WI38 (cell line): Measurements from ENCODE around the gene BTBD6.
"Not testable (repeated sequence)": the region's sequence is repeated elsewhere in the genome, so short reads cannot be mapped to it uniquely, and the experiment has no call there.

Experiments used
- H3K4me3 ChIP-seq: 2 replicates; pipeline ENCODE4 v1.5.1; 2011; ENCODE audit warnings: low read depth, mild to moderate bottlenecking, control low read depth, low read length
- TF ChIP-seq, protein P1 (sequence below): IDR thresholded peaks from 2 replicates; pipeline ENCODE4 v1.5.1; 2012; ENCODE audit warnings: low read depth, mild to moderate bottlenecking, control low read depth, low read length

Gene BTBD6

DNA sequence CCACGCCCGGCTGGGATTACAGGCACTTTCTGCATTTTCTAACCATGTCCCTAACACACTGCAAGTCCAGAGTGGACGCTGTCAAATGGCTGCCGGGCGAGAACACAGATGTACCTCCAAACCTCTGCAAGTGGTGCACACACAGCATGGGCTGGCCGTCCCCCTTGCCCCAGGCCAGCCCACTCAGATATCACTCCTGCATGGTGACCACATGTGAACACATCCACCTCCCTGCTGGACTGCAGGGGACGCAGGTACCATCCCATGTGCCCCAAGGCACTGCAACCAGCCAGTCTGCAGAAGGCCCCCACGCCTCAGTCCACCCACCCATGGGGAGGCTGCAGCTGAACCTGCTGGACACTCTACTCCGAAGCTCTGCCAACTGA, 38.4 kb downstream of the BTBD6 start:
- TF ChIP-seq, protein P1, sequence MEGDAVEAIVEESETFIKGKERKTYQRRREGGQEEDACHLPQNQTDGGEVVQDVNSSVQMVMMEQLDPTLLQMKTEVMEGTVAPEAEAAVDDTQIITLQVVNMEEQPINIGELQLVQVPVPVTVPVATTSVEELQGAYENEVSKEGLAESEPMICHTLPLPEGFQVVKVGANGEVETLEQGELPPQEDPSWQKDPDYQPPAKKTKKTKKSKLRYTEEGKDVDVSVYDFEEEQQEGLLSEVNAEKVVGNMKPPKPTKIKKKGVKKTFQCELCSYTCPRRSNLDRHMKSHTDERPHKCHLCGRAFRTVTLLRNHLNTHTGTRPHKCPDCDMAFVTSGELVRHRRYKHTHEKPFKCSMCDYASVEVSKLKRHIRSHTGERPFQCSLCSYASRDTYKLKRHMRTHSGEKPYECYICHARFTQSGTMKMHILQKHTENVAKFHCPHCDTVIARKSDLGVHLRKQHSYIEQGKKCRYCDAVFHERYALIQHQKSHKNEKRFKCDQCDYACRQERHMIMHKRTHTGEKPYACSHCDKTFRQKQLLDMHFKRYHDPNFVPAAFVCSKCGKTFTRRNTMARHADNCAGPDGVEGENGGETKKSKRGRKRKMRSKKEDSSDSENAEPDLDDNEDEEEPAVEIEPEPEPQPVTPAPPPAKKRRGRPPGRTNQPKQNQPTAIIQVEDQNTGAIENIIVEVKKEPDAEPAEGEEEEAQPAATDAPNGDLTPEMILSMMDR = no peak
- no peak overlapping the region for H3K4me3 ChIP-seq

DNA sequence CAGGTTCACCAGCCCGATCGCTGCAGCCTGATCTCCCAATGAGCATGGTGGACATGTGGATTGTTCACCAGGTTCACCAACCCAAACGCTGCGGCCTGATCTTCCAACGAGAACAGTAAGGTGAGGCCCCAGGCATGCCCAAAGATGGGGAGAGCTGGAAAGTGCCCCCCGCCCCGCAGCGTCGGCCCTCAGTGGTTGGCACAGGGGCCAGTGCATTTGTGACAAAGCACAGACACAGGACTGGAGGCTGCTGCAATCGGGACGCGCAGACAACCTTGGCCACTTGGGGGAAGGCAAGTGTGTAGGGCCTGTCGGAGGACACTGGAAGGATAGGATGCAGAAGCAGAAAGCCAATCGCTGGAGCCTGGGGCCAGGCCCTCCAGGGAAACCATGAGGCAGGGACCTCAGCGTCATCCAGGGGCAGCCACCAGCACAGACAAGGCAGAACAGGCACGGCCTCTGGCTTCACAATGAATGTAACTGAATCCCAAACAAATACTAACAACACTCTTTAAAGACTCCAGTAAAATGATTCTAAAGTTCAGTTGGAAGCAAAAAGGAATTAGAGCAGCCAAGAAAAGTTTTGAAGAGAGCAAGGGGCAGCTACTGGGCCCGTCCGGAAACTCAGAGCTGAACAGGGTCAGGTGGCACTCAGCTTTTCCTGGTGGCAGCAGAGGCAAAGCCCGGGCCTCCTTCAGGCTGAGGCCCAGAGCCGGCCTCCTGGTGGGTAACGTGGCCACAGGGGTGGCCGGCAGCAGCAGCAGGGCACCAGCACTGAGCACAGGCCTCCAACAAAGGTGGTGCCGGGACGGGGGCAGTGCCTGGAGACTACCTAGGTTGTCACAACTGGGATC, 39.1 kb downstream of the BTBD6 start:
- no peak overlapping the region for H3K4me3 ChIP-seq
- TF ChIP-seq, protein P1 = no peak

GRCh38 chr14:105288936-105289335, 40.6 kb downstream of the BTBD6 start:
- not testable (repeated sequence) for H3K4me3 ChIP-seq

GRCh38 chr14:105290621-105291346, 42.5 kb downstream of the BTBD6 start:
- TF ChIP-seq, protein P1 = no peak
- no peak overlapping the region for H3K4me3 ChIP-seq

DNA sequence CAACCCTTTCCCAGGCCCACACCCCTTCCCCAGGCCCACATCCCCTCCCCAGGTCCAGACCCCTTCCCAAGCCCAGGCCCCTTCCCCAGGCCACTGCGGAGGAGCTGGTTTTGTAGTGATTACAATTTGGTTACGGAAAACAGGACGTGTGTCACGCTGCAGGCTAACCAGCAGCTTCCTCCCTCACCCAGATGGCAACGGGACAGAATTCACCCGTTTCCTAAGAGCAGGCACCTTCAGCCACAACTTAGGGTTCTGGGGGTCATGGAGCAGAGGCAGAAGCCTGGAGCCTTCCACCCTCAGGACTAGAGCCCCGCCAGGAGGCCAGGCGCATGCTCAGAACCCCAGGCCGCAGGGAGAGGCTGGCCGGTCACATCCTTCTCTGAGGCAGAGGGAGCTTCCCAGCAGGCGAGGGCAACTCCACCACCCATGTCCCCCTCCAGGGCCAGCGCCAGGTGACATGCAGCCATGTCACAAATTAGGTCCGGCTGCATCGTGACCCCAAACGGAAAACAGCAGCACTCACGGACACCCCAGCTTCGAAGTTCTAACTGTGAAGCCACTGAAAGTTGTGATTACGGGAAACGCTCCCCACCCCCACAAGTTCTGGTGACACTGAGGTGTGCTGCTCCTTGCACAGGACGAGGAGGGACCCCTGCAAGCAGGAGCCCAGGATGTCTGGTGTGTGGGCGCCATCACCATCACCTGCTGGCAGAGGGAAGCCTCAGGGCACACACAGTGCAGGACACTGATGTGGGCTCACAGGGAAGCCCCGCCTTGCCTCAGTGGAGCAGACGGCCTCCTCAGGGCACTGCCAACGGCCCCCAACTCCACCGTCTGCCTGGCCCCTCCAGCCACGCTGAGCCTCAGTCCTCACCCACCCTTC, 44.7 kb downstream of the BTBD6 start:
- TF ChIP-seq, protein P1 = no peak
- H3K4me3 ChIP-seq = no peak overlapping the region

DNA sequence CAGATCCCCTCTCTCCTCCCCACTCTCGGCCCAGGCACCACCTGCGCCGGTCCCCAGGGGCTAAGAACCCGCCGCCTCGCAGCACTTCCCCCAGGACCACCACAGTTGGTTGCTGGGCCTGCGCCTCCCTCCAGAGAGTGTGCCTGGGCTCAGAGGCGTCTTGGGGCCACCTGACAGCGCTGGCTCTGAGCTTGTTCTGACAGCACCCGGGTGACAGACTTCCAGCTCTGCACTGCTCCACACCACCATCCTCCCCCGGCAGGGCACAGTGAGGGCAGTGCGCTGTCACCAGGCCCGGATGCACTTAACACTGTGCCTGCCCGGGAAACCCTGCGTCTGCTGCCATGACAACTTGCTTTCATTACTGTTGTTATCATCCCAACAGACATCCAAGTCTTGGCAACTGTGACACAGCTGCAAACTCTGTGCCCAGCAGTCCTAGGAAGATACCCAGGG, 45.8 kb downstream of the BTBD6 start:
- TF ChIP-seq, protein P1 = no peak
- no peak overlapping the region for H3K4me3 ChIP-seq

DNA sequence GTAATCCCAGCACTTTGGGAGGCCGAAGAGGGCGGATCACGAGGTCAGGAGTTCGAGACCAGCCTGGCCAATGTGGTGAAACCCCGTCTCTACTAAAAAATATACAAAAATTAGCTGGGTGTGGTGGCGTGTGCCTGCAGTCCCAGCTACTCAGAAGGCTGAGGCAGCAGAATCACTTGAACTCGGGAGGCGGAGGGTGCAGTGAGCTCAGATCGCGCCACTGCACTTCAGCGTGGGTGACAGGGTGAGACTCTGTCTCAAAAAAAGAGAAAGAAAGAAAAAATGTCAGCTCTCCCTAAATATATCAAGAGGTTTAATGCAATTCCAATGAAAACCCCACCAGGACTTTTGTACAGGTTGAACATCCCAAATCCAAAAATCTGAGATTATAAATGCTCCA, 49.0 kb downstream of the BTBD6 start:
- H3K4me3 ChIP-seq = not testable (repeated sequence)
